HG03108 (cell line): ENCODE data around the gene C19orf73.
A peak's percentile ranks its signal among the peaks of the same experiment; 100 is the strongest.
"Not testable (repeated sequence)": the region's sequence is repeated elsewhere in the genome, so short reads cannot be mapped to it uniquely, and the experiment has no call there.

Experiments used
- ATAC-seq: cut with Tn5 transposase; IDR thresholded peaks from one replicate; pipeline ENCODE4 v1.9.1; 2021; ENCODE audit warnings: moderate library complexity; ENCODE audit not compliant: unreplicated experiment

C19orf73 gene

DNA sequence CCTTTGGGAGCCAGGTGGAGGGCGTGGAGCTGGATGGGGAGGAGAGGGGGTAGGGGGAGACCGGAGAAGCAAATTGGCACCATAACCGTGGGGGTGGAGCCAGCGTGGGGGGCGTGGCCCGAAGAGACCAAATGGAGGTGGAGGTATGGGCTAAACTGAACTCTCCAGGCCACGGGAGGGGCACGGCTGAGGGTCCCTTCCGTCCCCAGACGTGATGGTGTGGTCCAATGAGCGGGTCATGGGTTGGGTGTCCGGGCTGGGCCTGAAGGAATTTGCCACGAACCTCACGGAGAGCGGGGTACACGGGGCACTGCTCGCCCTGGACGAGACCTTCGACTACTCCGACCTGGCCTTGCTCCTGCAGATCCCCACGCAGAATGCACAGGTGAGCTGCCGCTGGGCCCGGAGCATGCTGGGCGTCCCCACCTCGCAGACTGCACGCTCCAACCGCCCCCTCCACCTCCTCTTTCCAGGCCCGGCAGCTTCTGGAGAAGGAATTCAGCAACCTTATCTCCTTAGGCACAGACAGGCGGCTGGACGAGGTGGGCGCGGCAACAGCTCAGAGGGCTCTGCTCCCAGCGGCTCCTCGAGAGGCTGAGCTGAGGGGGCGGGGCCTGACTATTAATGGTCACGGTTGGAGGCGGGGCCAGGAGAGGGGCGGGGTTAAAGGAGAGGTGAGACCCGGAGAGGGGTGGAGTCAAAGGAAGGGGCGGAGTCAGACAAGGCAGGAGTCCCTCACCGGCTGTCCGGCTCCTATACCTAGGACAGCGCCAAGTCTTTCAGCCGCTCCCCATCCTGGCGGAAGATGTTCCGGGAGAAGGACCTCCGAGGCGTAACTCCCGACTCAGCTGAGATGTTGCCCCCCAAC lies 30.1 kb upstream of the C19orf73 start:
- no peak for ATAC-seq

DNA sequence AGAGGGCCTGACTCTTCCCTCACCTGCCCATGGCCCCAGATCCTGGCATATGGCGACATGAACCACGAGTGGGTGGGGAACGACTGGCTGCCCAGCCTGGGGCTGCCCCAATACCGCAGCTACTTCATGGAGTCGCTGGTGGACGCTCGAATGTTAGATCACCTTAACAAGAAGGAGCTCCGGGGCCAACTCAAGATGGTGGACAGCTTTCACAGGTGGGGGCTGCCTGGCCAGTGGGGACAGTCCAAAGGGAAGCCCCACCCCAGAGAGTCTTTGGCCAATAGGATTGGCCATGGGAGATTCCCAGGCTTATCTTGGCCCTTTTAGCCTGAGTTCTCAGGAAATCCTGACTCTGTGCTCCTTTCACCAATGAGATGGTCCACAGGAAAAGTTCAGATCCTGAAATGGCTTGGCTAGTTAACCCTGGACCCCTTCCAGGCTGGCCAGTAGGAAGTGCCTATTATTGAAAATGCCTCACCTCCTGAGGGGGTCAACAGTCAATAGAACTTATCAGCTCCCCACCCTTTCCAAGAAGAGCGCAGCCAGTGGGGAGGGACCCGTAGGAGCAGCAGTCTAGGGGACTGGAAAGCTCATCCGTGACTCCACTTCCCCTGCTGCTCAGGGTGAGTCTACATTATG lies 29.2 kb upstream of the C19orf73 start:
- no peak for ATAC-seq

DNA sequence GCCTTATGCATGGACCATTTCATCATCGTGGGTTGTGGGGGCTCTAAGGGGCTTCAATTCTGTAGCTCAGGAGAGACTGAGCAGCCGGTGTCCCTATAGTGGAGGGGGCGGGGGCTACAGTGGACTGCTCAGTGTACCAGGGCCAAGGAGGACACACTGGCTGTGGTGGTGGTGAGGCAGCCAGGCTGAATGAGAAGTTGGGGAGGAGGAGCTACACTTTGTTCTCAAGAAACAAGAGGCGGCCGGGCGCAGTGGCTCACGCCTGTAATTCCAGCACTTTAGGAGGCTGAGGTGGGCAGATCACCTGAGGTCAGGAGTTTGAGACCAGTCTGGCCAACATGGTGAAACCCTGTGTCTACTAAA lies 27.4 kb upstream of the C19orf73 start:
- not testable (repeated sequence) for ATAC-seq

DNA sequence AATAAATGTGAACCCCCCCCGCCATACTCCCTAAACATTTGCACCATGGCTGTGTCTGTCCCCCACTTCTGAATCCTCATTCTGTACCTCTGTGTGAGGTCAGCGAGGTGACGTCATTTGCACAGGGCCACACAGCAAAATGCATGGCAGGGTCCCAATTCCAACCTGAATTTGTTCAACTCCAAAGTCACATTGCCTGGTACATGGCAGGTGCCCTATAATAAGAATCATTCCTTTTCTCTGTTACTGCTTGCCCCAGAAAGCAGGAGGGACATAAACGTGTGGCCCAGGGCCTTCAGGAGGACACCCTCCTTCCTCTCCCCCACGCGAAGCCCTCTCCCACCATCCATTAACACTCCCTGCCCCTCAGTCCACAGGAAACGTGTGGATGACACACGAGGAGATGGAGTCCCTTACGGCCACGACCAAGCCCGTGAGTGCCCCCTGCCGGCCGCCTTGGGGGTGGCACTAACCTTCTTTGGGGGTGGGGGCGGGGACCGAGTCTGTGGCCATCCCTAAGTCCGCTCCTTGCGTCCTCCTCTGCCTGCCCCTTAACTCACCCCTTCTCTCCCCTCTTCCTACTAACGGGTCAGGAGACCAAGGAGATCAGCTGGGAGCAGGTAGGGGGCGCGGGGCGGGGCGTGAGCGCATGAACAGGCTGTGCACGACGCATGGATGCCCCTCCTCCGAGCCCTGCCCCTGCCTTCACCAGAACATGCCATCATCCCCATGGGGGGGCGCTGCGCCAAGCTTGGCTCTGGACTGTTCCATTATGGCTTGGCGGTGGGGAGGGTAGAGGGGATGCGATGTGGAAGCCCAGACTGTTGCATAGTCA lies 26.8 kb upstream of the C19orf73 start:
- no peak for ATAC-seq

DNA sequence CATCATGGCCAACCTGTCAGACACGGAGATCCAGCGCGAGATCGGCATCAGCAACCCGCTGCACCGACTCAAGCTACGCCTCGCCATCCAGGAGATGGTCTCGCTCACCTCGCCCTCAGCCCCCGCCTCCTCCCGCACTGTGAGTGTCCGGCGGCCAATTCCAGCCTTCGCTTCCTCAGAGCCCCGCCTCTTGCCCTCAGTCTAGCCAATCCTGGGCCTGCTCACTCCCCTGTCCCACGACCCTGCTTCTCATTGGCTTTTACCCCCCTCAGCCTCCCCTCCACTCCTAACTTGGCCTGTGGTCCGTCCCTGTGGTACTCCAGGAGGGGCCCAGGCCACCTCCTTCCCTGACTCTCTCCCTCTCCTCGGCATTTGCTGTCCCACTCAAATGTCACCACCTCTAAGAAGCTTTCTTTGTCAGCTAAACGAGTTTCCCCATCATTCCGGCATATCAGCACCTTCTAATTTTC lies 24.0 kb upstream of the C19orf73 start:
- ATAC-seq, result peak; percentile 76

DNA sequence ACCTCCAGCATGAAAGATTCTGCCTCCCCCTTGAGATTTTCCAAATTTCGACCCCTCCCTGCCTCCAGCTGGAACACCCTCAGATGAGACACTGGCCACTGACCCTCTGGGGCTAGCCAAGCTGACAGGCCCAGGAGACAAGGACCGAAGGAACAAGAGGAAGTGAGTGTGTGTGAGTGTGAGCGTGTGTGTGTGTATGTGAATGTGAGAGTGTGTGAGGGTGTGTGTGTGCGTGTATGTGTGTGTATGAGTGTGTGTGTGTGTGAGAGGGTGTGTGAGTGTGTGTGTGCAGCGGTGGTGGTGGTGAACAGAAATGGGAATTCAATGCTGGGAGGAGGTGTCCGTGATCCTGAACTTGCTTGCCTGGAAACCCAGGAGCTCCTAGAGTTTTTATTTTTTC lies 22.4 kb upstream of the C19orf73 start:
- no peak for ATAC-seq

DNA sequence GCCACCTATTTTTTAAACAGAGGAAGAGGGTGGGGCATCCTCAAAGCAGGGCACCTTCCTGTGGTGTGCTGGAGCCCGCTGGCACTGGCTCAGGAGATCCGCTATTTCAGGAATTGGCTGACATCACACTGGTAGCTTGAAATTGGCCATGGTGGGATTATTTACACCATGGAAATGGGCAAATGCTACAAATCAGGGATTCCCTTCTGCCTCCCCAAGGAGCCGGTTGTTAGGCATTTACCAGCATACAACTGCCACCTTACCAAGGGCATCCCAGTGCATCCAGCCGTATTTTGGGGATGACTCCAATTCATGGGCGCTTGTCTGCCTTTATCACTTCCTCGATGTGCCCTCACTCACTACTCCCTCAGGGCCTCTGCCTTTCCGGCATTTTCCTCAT lies 22.0 kb upstream of the C19orf73 start:
- ATAC-seq, result no peak

DNA sequence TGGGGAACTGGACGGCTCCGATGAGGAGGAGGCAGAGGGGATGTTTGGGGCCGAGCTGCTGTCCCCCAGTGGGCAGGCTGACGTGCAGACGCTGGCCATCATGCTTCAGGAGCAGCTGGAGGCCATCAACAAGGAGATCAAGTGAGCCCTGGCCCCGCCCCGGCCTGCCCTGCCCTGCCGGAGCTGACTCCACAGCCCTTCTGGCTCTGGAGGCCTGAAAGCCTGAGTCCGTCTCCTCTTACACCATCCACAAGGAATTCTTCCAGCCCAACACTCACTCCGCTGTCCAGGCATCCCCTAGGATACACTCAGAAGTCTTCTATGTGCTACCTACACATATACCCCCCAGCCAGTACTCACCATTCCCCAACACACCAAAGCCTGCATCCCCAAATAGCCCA lies 17.8 kb upstream of the C19orf73 start:
- no peak for ATAC-seq

DNA sequence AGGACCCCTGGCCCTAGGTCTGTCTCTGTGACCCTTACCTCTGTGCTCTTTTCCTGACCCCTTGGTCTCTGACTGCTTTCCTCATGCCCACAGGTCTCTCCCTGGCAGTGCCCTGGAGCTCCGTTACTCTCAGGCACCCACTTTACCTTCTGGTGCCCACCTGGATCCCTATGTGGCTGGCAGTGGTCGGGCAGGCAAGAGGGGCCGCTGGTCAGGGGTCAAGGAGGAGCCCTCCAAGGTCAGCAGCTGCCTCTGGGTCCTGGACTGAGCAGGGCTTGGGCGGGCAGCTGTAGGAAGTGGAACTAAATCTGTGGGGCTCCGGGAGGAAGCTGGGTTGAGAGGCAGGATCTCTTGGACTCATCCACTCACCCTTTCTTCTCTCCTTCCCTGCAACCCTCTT lies 16.7 kb upstream of the C19orf73 start:
- no peak for ATAC-seq

DNA sequence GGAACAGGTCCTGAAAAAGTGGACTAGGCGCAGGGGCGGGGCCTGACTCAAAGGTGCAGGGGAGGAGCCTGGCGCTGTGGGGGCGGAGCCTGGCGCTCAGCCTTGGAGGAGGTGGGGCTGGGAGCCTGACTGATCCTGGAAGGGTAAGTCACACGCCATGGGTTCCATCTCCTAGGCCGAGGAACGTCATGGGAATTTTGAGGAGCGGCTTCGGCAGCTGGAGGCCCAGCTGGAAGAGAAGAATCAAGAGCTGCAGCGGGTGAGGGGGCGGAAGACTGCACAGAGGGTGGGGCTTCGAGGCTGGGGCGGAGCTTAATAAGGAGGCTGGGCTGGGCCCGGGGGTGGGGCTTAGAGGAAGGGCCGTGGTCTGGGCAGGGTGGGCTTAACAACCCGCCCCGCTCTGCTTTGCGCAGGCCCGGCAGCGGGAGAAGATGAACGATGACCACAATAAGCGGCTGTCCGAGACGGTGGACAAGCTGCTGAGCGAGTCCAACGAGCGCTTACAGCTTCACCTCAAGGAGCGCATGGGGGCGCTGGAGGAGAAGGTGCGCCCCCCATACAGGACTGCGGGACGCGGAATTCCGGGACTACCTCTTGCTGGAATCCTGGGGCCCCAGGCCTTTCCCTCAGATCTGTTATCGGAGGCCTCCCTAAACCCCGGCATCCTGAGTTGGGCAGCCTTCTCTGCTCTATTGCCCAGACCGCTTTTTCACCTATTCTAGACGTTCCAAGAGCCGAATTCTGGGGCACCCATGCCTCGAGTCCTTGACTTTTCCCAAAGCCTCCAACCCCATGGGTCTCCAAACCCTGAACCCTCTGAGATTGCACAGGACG lies 14.9 kb upstream of the C19orf73 start:
- ATAC-seq, result no peak

DNA sequence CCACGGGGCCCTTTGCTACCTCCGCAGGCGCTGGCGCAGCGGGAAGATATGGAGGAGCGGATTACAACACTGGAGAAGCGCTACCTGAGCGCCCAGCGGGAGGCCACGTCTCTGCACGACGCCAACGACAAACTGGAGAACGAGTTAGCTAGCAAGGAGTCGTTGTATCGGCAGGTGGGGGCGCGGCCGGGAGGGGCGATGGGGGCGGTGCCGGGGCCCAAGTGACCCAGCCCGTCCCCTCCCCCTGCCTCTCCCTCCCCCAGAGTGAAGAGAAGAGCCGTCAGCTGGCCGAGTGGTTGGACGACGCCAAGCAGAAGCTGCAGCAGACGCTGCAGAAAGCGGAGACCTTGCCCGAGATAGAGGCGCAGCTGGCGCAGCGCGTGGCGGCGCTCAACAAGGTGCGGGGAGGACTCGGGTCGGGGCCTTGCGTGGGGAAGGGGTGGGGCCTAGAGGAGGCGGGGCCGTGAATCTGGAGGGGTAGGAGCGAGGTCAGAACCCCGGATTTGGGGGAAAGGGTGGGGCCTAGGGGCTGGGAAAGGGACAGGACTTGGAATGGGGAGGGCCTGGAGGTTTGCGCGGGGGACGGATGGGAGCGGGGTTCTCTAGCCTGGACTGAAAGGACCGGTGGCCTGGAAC lies 14.1 kb upstream of the C19orf73 start:
- ATAC-seq, result no peak

DNA sequence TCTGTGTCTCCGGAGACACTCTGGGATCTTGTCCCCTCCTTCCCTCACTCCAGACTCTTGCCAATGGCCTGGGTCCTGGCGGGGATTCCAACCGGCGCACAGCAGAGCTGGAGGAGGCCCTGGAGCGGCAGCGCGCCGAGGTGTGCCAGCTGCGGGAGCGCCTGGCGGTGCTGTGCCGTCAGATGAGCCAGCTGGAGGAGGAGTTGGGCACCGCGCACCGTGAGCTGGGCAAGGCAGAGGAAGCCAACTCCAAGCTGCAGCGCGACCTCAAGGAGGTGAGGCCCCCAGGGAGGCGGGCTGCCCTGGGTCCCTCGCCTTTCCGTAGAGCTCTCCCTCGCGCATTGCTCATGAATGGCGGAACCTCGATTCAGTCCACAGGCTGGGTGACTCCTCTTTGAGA lies 11.4 kb upstream of the C19orf73 start:
- ATAC-seq, result no peak

DNA sequence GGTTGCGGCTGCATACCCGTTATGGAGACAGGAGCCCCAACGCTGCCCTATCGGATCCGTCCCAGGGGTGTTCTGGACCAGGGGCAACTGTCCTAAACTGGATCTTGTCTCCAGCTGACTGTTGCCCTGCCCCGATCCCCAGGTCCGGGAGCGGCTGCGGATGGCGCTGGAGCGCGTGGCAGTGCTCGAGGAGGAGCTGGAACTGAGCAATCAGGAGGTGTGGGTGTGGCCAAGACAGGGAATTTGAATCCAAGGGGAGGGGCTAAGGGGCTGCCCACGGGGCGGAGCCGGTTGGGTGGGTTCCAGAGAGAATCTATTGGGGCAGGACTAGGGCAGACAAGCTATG lies 10.3 kb upstream of the C19orf73 start:
- no peak for ATAC-seq

DNA sequence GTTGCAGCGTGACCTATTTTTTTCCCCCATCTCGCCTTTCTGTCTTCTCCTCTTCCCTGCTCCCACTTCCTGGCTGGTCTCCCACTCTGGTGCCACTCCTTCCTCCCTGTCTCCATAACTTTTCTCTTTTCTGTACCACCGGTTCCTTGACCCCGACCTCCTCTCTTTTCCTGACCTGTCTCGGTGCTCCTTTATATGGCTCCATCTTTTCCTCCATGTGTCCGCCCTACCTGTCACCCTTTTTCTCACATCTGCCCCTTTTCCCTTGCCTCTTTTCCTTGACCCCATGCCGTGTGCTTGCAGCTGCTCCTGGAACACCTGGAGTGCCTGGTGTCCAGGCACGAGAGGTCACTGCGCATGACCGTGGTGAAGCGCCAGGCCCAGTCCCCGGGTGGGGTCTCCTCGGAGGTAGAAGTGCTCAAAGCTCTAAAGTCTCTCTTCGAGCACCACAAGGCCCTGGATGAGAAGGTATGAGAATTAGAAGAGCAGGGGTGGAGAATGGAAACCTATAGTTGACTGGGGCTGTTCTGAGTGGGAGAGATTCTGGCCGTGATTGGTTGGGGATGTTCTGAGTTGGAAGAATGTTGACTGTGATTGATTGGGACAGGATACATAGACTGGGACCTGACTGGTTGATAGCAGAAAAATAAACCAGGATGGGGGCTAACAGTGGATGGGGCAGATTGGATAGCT lies 9.7 kb upstream of the C19orf73 start:
- no peak for ATAC-seq

DNA sequence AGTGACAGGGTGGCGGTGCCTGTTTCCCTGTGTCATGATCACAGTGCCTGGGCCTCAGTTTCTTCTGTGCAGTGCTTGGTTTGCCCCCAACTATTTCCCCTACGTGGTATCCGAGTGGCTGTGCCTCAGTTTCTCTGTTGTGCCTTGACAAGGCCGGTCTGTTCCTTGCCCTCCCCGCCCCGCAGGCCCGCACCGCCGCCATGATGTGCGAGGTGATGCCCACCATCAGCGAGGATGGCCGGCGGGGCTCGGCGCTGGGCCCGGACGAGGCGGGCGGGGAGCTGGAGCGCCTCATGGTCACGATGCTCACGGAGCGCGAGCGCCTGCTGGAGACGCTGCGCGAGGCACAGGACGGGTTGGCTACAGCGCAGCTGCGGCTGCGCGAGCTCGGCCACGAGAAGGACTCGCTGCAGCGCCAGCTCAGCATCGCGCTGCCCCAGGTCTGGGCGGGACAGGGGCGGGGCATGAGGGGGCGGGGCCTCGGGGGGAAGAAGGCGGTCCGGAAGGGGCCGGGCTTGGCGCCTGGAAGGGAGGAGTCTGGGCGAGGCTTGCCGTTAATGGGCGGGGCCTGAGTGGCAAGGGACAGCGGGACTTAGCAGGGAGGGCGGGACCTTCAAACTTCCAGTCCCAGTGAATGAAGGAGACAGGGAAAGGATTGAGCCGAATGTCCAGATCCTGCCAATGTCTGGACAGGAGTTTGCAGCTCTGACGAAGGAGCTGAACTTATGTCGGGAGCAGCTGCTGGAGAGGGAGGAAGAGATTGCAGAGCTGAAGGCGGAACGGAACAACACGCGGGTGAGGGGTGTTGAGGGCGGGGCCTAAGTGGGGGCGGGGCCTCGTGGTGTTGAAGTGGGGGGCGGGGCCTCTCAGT lies 9.0 kb upstream of the C19orf73 start:
- peak; percentile 89 for ATAC-seq

DNA sequence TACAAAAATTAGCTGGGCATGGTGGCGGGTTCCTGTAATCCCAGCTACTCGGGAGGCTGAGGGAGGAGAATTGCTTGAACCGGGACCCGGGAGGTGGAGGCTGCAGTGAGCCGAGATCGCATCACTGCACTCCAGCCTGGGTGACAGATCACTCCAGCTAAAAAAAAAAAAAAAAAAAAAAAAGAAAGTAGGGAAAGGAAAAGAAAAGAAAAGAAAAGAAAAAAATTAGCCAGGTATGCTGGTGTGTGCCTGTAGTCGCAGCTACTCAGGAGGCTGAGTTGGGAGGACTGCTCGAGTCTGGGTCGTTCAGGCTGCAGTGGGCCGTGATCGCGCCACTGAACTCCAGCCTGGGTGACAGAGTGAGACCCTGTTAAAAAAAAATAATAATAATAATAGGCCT lies 8.3 kb upstream of the C19orf73 start:
- ATAC-seq, result not testable (repeated sequence)

DNA sequence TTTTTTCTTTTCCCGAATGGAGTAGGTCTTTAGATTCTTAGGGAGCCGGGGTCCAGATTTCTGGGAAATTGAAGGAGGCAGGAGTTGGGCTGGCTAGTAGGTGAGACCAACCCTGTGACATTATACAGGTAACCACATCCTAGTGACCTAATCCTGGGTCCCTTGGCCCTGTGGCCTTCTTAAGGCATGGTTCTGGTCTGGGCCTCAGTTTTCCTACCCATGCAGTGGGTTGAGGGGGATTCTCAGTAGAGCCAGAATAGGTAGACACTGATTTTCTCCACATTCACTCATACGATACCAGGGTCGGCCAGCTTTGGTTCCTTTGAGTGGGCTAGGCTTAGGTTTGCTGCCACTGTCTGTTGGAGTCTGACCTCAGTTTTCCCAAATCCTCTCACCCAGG lies 7.6 kb upstream of the C19orf73 start:
- ATAC-seq, result no peak

DNA sequence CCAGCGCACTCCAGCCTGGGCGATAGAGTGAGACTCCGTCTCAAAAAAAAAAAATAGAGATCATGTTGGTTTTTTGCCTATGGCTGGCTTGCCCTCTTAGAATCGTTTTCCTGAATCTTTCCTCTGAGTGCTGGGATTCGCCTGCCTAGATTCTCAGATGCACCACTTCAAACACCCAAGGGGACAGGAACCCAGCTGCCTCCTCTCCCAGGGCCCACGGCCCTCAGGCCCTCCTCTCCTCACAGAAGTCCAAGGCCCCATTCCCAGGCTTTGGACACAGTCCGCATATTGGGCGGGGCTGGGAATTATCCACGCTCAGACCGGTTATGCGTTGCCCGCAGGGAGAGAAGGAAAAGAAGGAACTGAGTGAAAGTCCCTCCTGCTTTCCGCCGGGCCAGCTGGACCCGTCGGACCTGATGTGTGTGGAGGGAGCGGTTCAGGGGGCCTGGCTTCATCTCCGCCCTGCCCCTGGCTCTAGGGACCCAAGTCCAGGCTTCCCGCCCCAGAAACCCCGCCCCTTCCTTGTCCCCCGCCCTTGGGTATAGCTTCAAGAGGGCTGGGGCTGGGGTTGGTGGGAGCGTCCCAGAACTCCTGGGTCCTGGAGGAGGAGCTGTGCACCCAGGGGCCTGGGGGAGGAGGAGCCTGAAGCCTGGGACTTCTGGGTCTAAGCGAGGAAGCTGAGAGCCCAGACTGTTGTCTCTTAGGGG lies 6.2 kb upstream of the C19orf73 start:
- ATAC-seq, result no peak
